Measurements from ENCODE around the gene PLA1A.
A peak's percentile ranks its signal among the peaks of the same experiment; 100 is the strongest.
"Not testable (repeated sequence)": the region's sequence is repeated elsewhere in the genome, so short reads cannot be mapped to it uniquely, and the experiment has no call there.

Gene PLA1A

DNA sequence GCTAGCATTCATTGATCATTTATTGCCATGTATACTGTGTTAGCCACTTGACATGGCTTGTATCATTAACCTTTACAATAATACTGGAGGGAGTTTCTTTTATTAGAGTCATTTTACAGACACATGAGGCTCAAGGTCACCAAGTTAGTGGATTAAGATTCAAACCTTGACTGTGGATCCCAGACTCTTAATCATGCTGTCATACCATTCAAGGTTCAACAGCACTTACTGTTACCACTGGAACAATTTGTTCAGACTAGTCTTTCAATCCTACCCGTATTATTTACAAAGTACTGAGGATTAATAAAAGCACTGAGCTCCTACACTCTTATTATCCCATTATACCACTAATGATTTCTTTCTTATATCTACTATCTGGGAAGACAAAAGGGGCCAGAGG is 78.3 kb downstream of the PLA1A start:
- Mint-ChIP-seq H3K27ac (no peak overlapping the region), H3K9me3 (no peaks in the 10 kb centered on the region), H3K4me1 (peaks cover 27% of the 10 kb centered on the region), H3K27me3 (ENCODE audit: low read depth, poor library complexity) (no peaks in the 10 kb centered on the region), H3K4me3 (peak overlapping the region; percentile 89), H3K36me3 (ENCODE audit: low read depth) (peaks cover 43% of the 10 kb centered on the region)
- TF ChIP-seq, protein P1, sequence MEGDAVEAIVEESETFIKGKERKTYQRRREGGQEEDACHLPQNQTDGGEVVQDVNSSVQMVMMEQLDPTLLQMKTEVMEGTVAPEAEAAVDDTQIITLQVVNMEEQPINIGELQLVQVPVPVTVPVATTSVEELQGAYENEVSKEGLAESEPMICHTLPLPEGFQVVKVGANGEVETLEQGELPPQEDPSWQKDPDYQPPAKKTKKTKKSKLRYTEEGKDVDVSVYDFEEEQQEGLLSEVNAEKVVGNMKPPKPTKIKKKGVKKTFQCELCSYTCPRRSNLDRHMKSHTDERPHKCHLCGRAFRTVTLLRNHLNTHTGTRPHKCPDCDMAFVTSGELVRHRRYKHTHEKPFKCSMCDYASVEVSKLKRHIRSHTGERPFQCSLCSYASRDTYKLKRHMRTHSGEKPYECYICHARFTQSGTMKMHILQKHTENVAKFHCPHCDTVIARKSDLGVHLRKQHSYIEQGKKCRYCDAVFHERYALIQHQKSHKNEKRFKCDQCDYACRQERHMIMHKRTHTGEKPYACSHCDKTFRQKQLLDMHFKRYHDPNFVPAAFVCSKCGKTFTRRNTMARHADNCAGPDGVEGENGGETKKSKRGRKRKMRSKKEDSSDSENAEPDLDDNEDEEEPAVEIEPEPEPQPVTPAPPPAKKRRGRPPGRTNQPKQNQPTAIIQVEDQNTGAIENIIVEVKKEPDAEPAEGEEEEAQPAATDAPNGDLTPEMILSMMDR (IDR thresholded peaks at IDR 0.05) = no peak
- DNase-seq = no peak

DNA sequence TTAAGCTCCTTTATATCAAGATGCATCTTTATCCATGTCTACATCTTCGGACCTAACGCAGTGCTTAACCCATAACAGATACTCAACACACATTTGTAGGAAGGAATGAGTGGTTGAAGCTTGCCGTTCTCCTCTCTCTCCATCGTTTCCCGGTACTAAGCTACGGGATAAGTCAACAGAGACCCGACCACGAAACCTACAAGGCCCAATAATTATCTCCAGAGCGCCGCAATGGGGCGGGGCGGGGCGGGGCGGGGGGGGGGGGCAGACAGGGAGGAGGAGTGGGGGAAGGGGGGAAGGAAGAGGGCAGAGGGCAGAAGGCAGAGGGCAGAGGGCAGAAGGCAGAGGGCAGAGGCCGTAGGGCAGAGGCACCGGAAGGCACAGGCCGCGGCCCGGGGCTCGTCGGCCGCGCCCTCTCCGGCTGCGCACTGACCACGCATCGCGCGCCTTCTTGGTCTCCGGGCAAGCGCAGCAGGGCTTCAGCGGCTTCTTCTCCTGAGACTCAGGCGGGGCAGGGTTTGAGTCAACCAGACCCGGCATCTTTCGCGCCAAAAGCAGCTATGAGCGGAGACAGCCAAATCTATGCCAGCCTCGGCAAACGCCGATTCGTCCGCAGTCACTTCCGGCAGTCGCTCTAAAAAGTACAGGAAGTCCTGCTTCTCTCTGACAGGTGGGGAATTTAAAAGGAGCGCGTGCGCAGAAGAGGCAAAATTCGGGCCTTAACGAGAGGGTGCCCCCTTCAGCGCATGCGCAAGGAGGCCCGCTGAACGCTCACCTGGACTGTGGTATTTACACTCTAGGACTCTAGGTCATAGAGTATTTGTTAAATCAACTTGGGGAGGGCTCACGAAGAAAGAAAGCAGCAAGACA is 79.3 kb downstream of the PLA1A start, which contains the start of gene COX17:
TSS of gene COX17 (minus strand) at position 636 of the 870 bp plus-strand sequence. CDS start at position 540, 96 bp downstream.
- Mint-ChIP-seq H3K27ac (peak within 1 kb of the TSS; percentile 97), H3K9me3 (no peaks in the 10 kb centered on the region), H3K4me3 (peak within 1 kb of the TSS; percentile 89), H3K4me1 (peaks cover 27% of the 10 kb centered on the region), H3K36me3 (ENCODE audit: low read depth) (peaks cover 35% of the 10 kb centered on the region), H3K27me3 (ENCODE audit: low read depth, poor library complexity) (no peaks in the 10 kb centered on the region)
- TF ChIP-seq, protein P1 (IDR thresholded peaks at IDR 0.05) = no peak
- peak; percentile 85 for DNase-seq

DNA sequence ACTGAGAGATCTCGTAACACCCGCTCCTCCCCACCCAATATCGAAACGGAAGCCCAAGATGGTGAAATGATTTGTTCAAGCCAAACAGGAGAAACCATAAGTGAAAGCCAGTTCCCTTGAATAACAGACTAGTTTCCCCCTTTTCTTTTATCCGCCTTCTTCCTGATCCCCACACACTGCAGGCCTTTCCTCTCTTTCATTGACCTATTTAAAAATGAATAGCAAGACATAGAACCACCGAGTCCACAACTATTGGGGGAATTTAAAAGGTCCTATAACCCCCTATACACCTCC is 79.9 kb downstream of the PLA1A start:
- peak overlapping the region; percentile 89 for H3K4me3 Mint-ChIP-seq
- no peaks in the 10 kb centered on the region for H3K9me3 Mint-ChIP-seq
- H3K27me3 Mint-ChIP-seq (ENCODE audit: low read depth, poor library complexity) = peaks cover 5% of the 10 kb centered on the region
- H3K36me3 Mint-ChIP-seq (ENCODE audit: low read depth) = peaks cover 30% of the 10 kb centered on the region
- peak overlapping the region; percentile 87 for H3K27ac Mint-ChIP-seq
- TF ChIP-seq, protein P1 (IDR thresholded peaks at IDR 0.05) = no peak
- DNase-seq = no peak
- H3K4me1 Mint-ChIP-seq = peaks cover 27% of the 10 kb centered on the region

DNA sequence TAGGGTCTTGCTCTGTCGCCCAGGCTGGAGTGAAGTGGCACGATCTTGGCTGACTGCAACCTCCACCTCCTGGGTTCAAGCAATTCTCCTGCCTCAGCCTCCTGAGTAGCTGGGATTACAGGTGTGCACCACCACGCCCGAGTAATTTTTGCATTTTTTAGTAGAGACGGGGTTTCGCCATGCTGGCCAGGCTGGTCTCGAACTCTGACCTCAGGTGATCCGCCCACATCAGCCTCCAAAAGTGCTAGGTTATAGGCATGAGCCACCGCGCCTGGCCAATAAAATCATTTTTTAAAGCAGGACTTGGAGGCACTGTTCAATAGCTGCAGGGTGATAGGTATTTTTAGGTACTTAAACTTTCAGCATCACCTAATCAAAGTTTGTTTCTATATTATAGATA is 80.5 kb downstream of the PLA1A start:
- H3K4me3 Mint-ChIP-seq; H3K27ac Mint-ChIP-seq; H3K9me3 Mint-ChIP-seq; H3K27me3 Mint-ChIP-seq (ENCODE audit: low read depth, poor library complexity); DNase-seq: not testable (repeated sequence)
- peaks cover 27% of the 10 kb centered on the region for H3K4me1 Mint-ChIP-seq
- H3K36me3 Mint-ChIP-seq (ENCODE audit: low read depth) = peaks cover 24% of the 10 kb centered on the region
